Activated CD4-positive, alpha-beta T cell treated with anti-CD3 and anti-CD28 coated beads, Interleukin-2, amount 50 U/mL, for 1 hour (primary cell): ENCODE results near the gene TRPM4.

Experiments used
- DNase-seq: peaks from one replicate; pipeline ENCODE4 v3.0.0-alpha.2; 2020

Gene TRPM4

DNA sequence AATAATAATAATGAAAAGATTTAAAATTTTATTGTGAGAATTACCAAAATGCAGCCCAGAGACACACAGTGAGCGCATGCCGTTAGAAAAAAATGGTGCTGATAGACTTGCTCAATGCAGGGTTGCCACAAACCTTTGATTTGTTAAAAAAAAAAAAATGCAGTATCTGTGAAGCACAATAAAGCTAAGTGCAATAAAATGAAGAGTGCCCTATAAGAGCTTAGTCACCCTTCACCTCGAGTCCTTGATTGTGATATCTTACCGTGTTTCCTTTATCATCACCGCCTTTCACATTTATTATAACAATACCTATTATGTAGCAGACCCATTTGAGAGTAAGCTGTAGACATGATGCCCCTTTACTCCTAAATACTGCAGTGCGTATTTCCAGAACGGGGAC lies 84.2 kb downstream of the TRPM4 start:
- DNase-seq: no peak

DNA sequence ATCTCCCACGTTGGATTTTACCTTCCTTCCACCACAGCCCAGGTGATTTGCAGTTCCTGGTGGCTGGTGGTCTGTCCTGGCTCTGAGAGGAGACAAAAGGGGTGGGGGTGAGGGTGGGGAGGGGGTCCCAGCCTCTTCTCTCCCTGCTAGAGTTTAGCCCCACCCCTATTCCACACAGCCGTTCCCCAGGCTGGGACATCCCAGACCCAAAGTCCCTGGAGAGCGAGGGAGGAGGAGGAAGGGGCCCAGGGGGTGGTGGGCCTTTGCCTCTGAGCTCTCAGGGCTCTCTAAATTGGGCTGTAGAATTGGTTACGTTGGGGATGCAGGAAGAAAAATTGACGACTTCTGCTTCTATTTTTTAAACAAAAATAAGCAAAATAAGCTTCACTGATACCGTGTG lies 85.5 kb downstream of the TRPM4 start:
- DNase-seq: no peak

GRCh38 chr19:49243726-49244125 lies 86.1 kb downstream of the TRPM4 start:
- no peak for DNase-seq

DNA sequence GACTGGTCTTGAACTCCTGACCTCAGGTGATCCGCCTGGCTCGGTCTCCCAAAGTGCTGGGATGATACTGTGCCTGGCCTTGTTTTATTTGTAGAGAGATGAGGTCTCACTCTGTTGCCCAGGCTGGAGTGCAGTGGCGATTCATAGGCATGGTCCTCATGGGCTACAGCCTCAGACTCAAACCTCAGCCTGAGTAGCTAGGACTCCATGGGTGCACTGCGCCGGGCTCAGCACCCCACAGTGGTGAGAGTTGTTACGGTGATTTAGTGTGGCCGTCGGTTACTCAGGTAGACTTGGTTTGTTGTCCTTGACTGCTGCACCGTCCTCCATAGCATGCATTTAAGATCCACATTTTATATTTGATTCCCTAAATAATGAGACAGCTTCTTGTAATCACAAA lies 86.7 kb downstream of the TRPM4 start:
- no peak for DNase-seq

GRCh38 chr19:49247676-49248075 lies 90.1 kb downstream of the TRPM4 start:
- no peak for DNase-seq

DNA sequence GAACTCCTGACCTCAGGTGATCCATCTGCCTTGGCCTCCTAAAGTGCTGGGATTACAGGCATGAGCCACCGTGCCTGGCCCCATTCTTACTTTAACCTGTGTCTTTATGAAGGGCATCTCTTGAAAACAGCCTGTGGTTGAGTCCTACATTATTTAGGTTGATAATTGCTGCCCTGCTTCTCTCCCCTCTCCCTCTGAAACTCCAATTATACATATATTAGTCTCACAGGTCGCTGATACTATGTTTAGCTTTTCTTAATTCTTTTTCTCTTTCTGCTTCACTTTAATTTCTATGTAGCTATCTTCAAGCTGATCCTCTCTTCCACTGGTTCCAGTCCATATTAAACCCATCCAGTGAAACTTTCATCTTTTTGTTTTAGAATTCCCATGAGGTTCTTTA lies 92.3 kb downstream of the TRPM4 start:
- no peak for DNase-seq

GRCh38 chr19:49255674-49256073 lies 98.1 kb downstream of the TRPM4 start:
- DNase-seq: no peak

DNA sequence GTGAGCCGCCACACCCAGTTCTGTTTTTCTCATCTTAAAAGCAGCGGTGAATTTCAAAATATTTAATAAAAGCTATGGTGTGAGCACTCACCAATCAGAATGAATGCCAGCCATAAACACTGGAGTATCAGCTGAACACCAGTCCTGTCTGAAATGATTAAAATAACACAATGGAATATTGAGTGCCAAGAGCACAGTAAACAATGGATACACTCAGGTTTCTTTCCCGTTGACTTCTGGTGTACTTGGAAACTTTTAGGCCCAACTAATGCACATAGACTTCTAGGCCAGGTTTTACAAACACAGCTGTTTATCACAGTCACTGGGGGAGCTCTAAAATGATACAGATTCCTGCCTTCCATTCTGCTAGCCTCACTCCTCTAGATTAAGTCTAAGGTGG lies 99.1 kb downstream of the TRPM4 start:
- DNase-seq: no peak
